HG03025 (cell line): ENCODE data around the gene CD44.
"Not testable (repeated sequence)": the region's sequence is repeated elsewhere in the genome, so short reads cannot be mapped to it uniquely, and the experiment has no call there.

Experiments
- ATAC-seq: cut with Tn5 transposase; IDR thresholded peaks from one replicate; pipeline ENCODE4 v1.9.1; 2021; ENCODE audit warnings: mild to moderate bottlenecking, moderate library complexity; ENCODE audit not compliant: unreplicated experiment, low FRiP score

Gene CD44

DNA sequence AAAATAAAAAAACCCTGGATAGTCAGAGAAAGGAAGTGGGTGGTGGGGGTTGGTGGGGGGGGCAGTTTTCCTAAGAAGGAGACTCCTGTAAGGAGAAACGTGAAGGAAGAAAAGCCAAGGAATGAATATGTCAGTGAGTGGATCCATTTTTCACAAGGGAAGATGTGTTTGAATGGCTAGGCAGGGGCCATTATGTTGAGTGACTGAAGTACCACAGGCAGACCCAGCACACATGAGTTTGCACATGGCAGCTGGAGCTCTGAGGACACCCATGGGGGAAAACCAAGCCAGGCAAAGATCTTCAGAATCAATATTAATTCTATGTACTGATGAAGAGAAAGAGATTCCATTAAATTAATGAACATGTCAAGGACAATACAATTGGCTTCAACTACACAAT is 67.6 kb downstream of the CD44 start:
- ATAC-seq, result no peak

DNA sequence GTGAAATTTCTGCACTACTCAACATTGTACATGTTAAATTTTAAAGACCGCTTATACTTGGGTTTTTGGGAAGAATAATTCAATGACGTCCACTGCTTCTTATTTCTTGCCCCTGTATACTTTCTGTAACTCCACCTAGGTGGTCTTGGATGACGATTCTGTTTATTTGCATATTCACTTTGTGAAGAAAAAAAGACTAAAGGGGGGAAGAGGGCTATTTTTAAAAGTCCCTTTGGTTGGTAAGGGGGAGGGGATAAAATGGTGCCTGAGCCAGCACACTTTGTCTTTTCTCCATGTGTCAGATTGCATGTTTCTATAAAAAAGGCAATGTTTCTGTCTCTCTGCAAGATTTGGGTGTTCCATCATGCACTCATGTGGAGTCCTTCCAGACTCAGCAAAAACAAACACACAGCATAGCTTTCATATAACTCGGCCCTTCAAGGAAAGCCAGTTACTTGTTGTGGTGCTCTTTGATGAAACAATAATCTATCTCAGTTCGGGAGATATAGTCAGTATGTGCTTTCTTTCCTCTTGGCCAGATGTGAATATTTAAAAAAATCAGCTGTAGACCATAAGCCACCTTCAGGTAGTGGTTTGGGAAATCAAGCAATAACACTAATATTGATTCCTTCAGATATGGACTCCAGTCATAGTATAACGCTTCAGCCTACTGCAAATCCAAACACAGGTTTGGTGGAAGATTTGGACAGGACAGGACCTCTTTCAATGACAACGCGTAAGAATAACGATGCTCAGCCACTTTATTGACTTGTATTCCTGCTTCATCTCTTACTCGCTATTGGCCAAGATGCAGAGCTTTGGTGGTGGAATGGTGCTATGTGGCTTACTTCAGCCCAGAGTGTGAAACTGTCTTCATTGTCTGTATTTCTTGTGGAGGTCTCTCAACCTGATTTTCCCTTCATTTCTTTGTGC is 68.8 kb downstream of the CD44 start:
- no peak for ATAC-seq

DNA sequence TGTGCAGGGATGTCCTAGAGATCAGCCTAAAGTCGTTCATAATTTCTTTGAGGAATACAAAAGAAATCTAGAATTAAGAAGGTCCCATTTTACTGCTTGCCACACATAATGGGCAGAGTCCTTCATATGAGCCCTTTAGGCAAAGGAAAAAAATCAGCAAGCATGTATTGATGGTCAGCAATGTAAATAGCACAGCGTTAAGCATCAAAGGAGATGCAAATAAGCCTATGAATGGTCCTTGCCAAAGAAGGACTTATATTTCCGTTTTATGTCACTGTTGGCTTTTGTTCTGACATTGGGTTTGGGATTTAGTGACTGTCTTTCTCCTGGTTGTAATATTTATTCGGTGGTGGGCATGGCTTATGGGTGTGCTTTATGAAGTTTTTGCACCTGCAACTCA is 69.8 kb downstream of the CD44 start:
- ATAC-seq, result no peak

DNA sequence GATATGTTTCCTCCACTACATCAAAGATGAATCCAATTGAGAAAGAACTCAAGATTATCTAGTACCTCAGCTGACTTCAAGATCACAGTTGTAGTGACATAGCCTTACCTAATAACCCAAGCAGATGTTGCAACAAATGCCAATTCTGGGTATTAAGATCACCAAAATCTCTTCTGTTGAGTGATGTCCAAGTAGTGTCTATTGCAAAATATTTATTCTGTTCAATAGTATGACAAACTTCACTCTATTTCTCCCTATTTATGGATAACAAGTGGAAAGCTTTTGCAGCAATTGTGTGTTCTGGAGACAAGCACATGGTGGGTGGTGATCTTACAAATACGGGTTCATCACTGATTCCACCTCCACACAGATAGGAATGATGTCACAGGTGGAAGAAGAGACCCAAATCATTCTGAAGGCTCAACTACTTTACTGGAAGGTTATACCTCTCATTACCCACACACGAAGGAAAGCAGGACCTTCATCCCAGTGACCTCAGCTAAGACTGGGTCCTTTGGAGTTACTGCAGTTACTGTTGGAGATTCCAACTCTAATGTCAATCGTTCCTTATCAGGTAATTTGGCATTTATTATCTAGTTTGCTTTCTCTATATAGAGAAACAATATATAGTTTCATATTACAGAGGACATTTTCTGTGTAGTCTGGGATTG is 72.0 kb downstream of the CD44 start:
- no peak for ATAC-seq

DNA sequence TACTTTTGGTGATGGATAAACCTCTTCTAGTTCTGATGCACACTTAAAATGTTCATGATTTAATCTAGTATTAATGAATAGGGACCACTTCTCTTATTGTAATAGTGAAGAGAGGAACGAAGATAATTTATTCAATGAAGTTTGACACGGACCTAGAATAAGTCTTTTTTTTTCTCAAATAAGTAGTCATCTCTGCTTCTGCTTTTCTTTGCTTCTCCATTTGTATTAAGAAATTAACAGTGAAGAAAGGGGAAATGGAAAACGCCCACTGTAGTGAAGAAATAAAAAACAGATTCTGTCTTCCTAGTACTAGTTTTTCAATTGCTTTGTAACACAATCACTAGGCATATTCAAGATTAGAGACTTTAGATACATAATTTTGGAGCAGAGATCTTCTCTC is 73.0 kb downstream of the CD44 start:
- no peak for ATAC-seq

GRCh38 chr11:35214226-35214770 is 75.3 kb downstream of the CD44 start:
- no peak for ATAC-seq

- no peak for ATAC-seq
These were observed 75.8 kb downstream of the CD44 start for GRCh38 chr11:35214792-35215193.

DNA sequence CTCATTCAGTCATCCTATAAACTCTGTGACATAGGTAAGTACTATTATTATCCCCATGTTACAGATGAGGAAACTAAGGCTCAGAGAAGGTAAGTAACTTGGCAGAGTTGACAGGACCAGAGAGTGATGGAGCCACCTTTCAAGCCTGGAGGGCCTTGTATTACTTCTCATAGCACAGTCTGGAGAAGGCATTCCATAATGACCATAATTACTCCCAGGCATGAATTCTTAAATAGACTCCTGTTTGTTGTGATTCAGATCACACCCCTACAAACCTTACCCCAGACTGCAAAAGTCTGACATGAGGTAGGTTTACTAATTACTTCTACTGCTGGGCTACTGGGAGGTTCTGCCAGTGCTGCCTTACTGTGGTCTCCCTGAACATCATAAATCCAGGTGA is 77.0 kb downstream of the CD44 start:
- ATAC-seq, result no peak

- ATAC-seq, result no peak
These were observed 78.1 kb downstream of the CD44 start for GRCh38 chr11:35216962-35217678.

GRCh38 chr11:35218956-35219355 is 80.0 kb downstream of the CD44 start:
- no peak for ATAC-seq

DNA sequence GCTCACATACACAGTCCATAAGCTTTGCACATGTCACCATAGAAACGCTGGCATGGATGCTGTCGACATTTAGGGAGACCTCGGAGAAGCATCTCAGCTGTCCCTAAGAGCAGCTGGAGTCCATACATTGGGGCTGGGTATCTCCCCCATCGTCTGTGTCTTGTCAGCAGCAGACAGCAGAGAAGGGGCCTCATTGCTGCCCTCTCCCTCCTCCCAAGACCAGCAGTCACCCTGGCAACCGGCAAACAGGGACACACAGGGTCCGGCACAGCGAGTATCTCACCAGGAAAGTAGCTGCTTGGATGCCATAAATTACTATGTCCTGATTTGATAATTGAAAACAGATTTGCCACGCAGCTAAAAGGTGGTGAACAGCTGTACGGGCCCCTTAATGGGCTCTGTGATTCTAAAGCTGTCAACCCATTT is 84.4 kb downstream of the CD44 start:
- ATAC-seq, result no peak

DNA sequence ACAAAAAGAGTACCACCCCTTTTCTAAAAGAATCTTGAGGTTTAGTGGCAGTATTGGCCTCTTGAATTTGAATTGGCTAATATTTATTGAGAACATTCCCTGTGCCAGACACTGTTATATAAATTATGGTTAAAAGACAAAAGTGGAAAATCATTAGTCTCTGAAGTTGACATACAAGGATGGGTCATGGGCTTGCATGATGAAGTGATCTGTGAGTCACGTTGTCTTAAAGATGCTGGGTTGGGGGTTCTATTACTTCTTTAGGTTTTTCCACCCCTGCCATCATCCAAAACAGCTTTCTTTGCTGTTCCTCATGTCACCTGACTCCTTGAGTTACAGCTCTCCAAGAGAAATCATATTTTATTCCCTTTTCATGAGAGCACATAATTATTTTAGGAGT is 85.0 kb downstream of the CD44 start:
- no peak for ATAC-seq

DNA sequence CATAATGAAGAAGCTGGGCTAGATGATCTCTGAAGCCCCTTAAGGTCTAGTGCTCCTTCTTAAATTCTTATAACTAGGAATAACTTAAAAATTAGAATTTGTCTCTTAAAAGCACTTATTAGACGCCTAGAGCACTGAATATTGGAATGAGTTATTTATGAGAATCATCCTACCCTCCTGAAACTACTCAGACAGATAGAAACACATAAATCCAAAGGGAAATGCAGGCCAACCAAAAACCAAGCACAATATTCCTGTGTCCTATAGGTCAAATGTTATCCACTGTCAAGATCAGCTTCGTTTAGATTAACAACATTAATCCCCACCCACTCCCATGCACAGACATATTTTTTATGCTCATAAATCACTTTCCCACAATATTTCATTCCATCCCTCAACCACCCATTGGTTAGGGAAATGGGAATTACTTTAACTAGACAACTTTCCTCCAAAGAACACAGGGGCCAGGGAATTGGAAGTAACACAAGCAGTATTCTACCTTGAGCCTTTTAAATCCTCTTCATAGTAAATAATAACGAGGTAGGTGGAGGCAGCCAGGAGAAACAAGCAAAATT is 87.1 kb downstream of the CD44 start:
- no peak for ATAC-seq

DNA sequence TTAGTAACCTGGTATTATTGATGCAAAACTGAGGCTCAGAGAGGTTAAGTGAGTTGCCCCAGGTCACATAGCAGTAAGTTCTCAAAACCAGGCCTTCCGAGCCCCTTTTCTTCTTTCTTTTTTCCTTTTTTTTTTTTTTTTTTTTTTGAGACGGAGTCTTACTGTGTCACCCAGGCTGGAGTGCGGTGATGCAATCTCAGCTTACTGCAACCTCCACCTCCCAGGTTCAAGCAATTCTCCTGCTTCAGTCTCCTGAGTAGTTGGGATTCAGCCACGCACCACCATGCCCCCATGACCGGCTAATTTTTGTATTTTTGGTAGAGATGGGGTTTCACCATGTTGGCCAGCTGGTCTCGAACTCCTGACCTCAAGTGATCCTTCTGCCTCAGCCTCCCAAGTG is 87.8 kb downstream of the CD44 start:
- ATAC-seq, result not testable (repeated sequence)

DNA sequence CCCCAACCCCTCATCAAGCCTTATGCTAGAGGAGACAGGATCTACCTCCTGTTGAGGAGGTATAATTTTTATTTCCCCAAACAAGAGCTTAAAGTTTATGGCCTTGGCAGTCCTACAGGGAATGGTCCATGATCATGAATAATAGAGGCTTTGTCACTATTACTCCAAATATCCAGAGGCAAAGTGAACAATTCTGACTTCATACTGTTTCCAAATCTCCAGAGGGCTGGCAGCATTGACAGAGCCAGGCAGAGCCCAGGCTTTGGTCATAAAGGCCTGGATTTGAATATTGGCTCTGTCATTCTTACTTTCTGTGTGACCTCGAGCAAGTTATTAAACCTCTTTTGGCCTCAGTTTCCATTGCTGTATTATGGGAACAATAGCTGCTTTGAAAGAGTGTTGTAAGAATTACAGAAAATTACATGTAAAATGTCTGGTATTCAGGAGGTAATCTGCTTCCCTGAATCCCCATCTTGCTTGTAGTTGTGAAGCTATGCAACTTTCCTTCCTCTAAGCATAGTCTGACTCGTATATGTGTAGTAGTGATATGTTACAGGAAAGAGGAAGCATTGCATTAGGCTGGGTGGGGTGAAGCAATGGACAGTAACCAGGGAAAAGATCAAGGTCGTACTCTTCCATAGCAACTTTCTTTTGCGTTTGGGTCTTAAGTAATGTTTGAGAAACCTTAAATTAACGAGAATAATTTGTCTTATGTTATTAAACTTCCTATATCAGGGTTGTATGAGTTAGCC is 88.8 kb downstream of the CD44 start:
- ATAC-seq, result no peak

GRCh38 chr11:35228328-35228725 is 89.4 kb downstream of the CD44 start:
- no peak for ATAC-seq

GRCh38 chr11:35230388-35230787 is 91.4 kb downstream of the CD44 start:
- no peak for ATAC-seq

- no peak for ATAC-seq
These were observed 92.3 kb downstream of the CD44 start for GRCh38 chr11:35231076-35231860.

GRCh38 chr11:35232891-35233330 is 93.9 kb downstream of the CD44 start:
- no peak for ATAC-seq
